HFF-Myc (cell line): ENCODE results near the gene ZNF583.

Experiments used
- DNase-seq: peaks from one replicate; pipeline ENCODE4 v3.0.0-alpha.2; 2011; ENCODE audit warnings: low read depth; ENCODE audit errors: extremely low read depth
- H3K4me3 ChIP-seq: replicated peaks from 2 replicates; pipeline ENCODE4 v1.5.1; 2011; ENCODE audit warnings: low read depth, mild to moderate bottlenecking, control low read depth, low read length
- TF ChIP-seq, protein P1 (sequence below): IDR thresholded peaks from 2 replicates; pipeline ENCODE4 v1.5.1; 2012; ENCODE audit warnings: mild to moderate bottlenecking, low read depth, low read length, control low read depth; ENCODE audit errors: missing control alignments

ZNF583 gene

DNA sequence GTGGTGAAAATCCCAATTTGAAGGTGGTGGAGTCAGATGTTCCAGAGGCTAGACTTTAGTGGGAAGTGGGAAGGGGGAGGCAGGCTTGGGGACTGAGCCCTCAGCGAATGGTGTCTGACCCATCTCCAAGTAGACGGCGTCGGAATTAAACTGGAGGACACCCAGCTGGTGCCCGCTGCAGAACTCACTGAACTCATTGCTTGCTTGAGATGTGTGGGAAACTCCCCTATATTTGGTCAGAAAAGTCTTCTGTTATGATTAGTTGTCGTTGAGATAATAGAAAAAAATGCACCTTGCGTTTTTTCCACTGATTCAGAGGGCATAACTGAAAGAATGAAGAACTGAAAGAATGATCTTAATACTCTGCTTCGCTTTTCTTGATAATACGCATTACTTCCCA, 871 bp upstream of the ZNF583 start:
- TF ChIP-seq, protein P1, sequence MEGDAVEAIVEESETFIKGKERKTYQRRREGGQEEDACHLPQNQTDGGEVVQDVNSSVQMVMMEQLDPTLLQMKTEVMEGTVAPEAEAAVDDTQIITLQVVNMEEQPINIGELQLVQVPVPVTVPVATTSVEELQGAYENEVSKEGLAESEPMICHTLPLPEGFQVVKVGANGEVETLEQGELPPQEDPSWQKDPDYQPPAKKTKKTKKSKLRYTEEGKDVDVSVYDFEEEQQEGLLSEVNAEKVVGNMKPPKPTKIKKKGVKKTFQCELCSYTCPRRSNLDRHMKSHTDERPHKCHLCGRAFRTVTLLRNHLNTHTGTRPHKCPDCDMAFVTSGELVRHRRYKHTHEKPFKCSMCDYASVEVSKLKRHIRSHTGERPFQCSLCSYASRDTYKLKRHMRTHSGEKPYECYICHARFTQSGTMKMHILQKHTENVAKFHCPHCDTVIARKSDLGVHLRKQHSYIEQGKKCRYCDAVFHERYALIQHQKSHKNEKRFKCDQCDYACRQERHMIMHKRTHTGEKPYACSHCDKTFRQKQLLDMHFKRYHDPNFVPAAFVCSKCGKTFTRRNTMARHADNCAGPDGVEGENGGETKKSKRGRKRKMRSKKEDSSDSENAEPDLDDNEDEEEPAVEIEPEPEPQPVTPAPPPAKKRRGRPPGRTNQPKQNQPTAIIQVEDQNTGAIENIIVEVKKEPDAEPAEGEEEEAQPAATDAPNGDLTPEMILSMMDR = no peak
- peak overlapping the region; percentile 64 for H3K4me3 ChIP-seq
- no peak for DNase-seq

DNA sequence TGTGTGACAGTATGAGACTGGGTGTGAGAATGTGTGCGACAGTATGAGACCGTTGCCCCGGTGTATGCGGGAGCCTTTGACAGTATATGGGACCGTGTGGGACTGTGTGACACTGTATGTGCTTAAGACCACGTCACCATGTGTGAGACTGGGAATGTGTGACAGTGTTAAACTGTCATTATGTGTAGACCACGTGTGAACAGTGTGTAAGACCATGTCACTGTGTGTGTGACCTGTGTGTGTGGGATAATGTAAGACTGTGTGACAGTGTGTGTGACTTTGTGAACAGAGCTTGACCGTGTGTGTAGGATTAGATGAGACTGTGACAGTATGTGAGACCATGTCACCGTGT, 549 bp downstream of the ZNF583 start:
- DNase-seq = no peak
- TF ChIP-seq, protein P1 = no peak
- peak overlapping the region; percentile 64 for H3K4me3 ChIP-seq

DNA sequence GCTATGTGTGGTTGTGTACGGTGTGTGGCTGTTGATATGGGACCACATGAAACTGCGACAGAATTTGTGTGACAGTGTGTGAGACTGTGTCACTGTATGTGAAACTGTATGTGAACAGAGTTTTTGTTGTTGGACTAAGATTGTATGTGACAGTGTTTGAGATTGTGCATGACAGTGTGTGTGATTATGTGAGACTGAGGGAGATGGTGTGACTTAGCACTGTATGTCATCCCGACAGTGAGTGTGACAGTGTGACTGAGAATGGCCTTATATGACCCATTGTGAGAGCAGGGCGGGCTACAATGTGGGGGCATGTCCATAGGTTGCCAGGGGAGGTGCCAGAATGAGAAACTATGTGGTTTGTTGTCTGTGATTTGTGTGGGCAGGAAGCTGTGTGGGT, 930 bp downstream of the ZNF583 start:
- DNase-seq = no peak
- peak overlapping the region; percentile 64 for H3K4me3 ChIP-seq
- TF ChIP-seq, protein P1 = no peak

DNA sequence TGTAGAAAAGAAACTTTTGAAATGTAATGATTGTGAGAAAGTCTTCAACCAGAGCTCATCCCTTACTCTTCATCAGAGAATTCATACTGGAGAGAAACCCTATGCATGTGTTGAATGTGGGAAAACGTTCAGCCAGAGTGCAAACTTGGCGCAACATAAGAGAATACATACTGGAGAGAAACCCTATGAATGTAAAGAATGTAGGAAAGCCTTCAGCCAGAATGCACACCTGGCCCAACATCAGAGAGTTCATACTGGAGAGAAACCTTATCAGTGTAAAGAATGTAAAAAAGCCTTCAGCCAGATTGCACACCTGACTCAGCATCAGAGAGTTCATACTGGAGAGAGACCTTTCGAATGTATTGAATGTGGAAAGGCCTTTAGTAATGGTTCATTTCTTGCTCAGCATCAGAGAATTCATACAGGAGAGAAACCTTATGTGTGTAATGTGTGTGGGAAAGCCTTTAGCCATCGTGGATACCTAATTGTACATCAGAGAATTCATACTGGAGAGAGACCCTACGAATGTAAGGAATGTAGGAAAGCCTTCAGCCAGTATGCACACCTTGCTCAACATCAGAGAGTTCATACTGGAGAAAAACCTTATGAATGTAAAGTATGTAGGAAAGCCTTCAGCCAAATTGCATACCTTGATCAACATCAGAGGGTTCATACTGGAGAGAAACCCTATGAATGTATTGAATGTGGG, 19.3 kb downstream of the ZNF583 start:
- TF ChIP-seq, protein P1 = no peak
- no peak overlapping the region for H3K4me3 ChIP-seq

DNA sequence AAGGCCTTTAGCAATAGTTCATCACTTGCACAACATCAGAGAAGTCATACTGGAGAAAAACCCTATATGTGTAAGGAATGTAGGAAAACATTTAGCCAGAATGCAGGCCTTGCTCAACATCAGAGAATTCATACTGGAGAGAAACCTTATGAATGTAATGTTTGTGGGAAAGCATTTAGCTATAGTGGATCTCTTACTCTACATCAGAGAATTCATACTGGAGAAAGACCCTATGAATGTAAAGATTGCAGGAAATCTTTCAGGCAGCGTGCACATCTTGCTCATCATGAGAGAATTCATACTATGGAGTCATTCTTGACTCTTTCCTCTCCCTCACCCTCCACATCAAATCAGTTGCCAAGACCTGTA, 19.8 kb downstream of the ZNF583 start:
- no peak overlapping the region for H3K4me3 ChIP-seq
- TF ChIP-seq, protein P1 = no peak

More for the DNA sequence above, 19.3 kb downstream of the ZNF583 start:
- no peak for DNase-seq

DNA sequence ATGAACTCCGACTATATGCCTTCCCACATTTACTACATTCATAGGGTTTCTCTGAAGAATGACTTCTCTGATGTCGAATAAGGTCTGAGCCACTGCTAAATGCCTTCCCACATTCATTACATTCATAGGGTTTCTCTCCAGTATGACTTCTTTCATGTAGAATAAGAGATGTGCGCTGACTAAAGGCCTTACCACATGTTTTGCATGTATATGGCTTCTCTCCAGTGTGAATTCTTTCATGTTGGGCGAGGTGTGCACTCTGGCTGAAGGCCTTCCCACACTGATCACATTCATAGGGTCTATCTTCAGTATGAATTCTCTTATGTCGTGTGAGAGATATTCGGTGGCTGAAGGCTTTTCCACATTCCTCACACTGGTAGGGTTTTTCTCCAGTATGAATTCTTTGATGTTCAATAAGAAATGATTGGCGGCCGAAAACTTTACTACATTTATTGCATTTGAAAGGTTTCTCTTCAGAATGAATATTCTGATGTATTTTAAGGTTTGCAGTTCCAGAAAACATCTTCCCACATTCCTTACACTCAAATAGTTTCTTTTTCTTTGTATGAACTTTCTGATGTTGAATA, 37.2 kb downstream of the ZNF583 start:
- no peak for DNase-seq
- TF ChIP-seq, protein P1 = no peak
- H3K4me3 ChIP-seq = no peak overlapping the region

More for the DNA sequence above, 19.8 kb downstream of the ZNF583 start:
- no peak for DNase-seq

DNA sequence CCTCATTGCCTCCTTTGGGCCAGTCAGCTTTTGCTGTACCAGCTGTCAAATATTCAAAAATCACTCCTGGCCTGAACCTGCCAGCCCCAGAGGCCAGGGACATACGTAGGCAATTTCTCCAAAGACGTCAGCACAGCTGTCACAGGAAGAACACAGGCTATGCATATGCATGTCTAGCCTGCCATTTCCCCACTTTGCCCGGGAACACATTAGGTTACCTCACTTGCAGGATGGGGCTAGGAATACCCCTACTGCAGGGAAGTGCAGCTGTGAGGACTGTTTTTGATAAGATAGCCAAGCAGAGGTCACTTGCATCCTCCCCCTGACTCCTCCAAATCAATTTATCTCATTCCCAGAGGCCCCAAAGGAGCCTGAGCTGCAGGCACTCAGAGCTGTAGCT, 70.2 kb downstream of the ZNF583 start:
- TF ChIP-seq, protein P1 = no peak
- no peak overlapping the region for H3K4me3 ChIP-seq
- no peak for DNase-seq
